DOHH2 (cell line): Measurements from ENCODE around the gene CLEC12A.

Experiments used
- H3F3A ChIP-seq: fragments of 200-600 bp; sonication (generic), shearing (Covaris generic); 2 replicates; pipeline ENCODE4 v1.6.0; 2016; ENCODE audit warnings: antibody characterized with exemption, mild to moderate bottlenecking; ENCODE audit not compliant: control insufficient read depth, insufficient read depth
- H3K27ac ChIP-seq: fragments of 200-600 bp; sonication (generic); 2 replicates; pipeline ENCODE4 v1.5.1; 2014; ENCODE audit warnings: low read depth, mild to moderate bottlenecking, low read length, moderate library complexity
- H3K27me3 ChIP-seq: fragments of 200-600 bp; sonication (generic); 2 replicates; pipeline ENCODE4 v1.6.1; 2014; ENCODE audit warnings: mild to moderate bottlenecking, low read length, mixed read lengths; ENCODE audit not compliant: control insufficient read depth
- H3K36me3 ChIP-seq: fragments of 200-600 bp; sonication (generic); 2 replicates; pipeline ENCODE4 v1.6.1; 2014; ENCODE audit warnings: mild to moderate bottlenecking, low read length, moderate library complexity, mixed read lengths; ENCODE audit not compliant: control insufficient read depth
- H3K4me1 ChIP-seq: fragments of 200-600 bp; sonication (generic); 2 replicates; pipeline ENCODE4 v1.6.1; 2014; ENCODE audit warnings: mild to moderate bottlenecking, low read length, mixed read lengths; ENCODE audit not compliant: control insufficient read depth
- H3K4me2 ChIP-seq: fragments of 200-600 bp; sonication (generic); 2 replicates; pipeline ENCODE4 v1.6.0; 2014; ENCODE audit warnings: mild to moderate bottlenecking, low read length, moderate library complexity
- H3K4me3 ChIP-seq: fragments of 200-600 bp; sonication (generic); 2 replicates; pipeline ENCODE4 v1.5.1; 2014; ENCODE audit warnings: mild to moderate bottlenecking, low read length, mixed read lengths
- H3K79me2 ChIP-seq: fragments of 200-600 bp; sonication (generic); 2 replicates; pipeline ENCODE4 v1.6.1; 2014; ENCODE audit warnings: mild to moderate bottlenecking, low read length, mixed read lengths; ENCODE audit not compliant: control insufficient read depth
- H3K9me2 ChIP-seq: fragments of 200-600 bp; sonication (generic); replicated peaks from 2 replicates; pipeline ENCODE4 v1.6.1; 2014; ENCODE audit warnings: mild to moderate bottlenecking, low read length, mixed read lengths; ENCODE audit not compliant: control insufficient read depth
- H3K9me3 ChIP-seq: fragments of 200-600 bp; sonication (generic); 2 replicates; pipeline ENCODE4 v1.6.1; 2014; ENCODE audit warnings: antibody characterized with exemption, low read length, mixed read lengths; ENCODE audit not compliant: control insufficient read depth, insufficient read depth
- H4K20me1 ChIP-seq: fragments of 200-600 bp; sonication (generic); 2 replicates; pipeline ENCODE4 v1.6.0; 2014; ENCODE audit warnings: low read depth, mild to moderate bottlenecking, antibody characterized with exemption, low read length, moderate library complexity; ENCODE audit not compliant: control insufficient read depth, insufficient read depth
- CTCF ChIP-seq: fragments of 200-600 bp; sonication (generic); IDR thresholded peaks from one replicate; pipeline ENCODE4 v1.5.1; 2014; ENCODE audit warnings: antibody characterized with exemption, mild to moderate bottlenecking, low read depth, low read length; ENCODE audit not compliant: poor library complexity, severe bottlenecking
- EZH2phosphoT487 ChIP-seq: fragments of 200-600 bp; sonication (generic); IDR thresholded peaks from 2 replicates; pipeline ENCODE4 v1.6.1; 2017; ENCODE audit warnings: borderline replicate concordance, mild to moderate bottlenecking, antibody characterized with exemption, low read length, moderate library complexity, mixed read lengths

CLEC12A gene

GRCh38 chr12:9992296-9992695 is 21.1 kb downstream of the CLEC12A start:
- H3K79me2 ChIP-seq, result no peaks in the 10 kb centered on the region
- H3K27ac ChIP-seq, result no peak overlapping the region
- H4K20me1 ChIP-seq, result no peaks in the 10 kb centered on the region
- H3F3A ChIP-seq, result no peaks in the 10 kb centered on the region
- peak overlapping the region; percentile 29 for H3K4me2 ChIP-seq
- H3K36me3 ChIP-seq, result no peaks in the 10 kb centered on the region
- no peaks in the 10 kb centered on the region for H3K9me3 ChIP-seq
- TF ChIP-seq EZH2phosphoT487 (no peak), CTCF (no peak)
- peaks cover 11% of the 10 kb centered on the region for H3K4me1 ChIP-seq
- H3K4me3 ChIP-seq, result no peak overlapping the region
- no peaks in the 10 kb centered on the region for H3K9me2 ChIP-seq
- peaks cover 12% of the 10 kb centered on the region; the same call in 1 of the 2 replicates for H3K27me3 ChIP-seq

GRCh38 chr12:9999016-9999415 is 27.8 kb downstream of the CLEC12A start, which contains the start of gene CLEC1B:
Gene CLEC1B, minus strand, starts transcription at chr12:9999121. Its CDS starts 21 bp downstream, at chr12:9999100.
- H3F3A ChIP-seq, result no peaks in the 10 kb centered on the region
- peaks cover 22% of the 10 kb centered on the region; the same call in 1 of the 2 replicates for H3K27me3 ChIP-seq
- H3K9me2 ChIP-seq, result no peaks in the 10 kb centered on the region
- no peak within 1 kb of the TSS for H3K4me3 ChIP-seq
- no peaks in the 10 kb centered on the region for H3K36me3 ChIP-seq
- TF ChIP-seq EZH2phosphoT487 (no peak), CTCF (no peak)
- H4K20me1 ChIP-seq, result no peaks in the 10 kb centered on the region
- H3K27ac ChIP-seq, result no peak within 1 kb of the TSS
- no peaks in the 10 kb centered on the region for H3K4me1 ChIP-seq
- H3K4me2 ChIP-seq, result no peak within 1 kb of the TSS
- no peaks in the 10 kb centered on the region for H3K79me2 ChIP-seq
- no peaks in the 10 kb centered on the region for H3K9me3 ChIP-seq

GRCh38 chr12:10001171-10001776 is 30.1 kb downstream of the CLEC12A start:
- no peak for TF ChIP-seq EZH2phosphoT487
- no peak for TF ChIP-seq CTCF

More at GRCh38 chr12:10001171-10001776, 30.1 kb downstream of the CLEC12A start:
- Histone ChIP-seq H3K4me2 (no peak overlapping the region), H3K9me3 (no peaks in the 10 kb centered on the region), H4K20me1 (no peaks in the 10 kb centered on the region), H3K27me3 (peaks cover 16% of the 10 kb centered on the region; the same call in 1 of the 2 replicates), H3K36me3 (no peaks in the 10 kb centered on the region), H3K4me3 (no peak overlapping the region), H3K9me2 (no peaks in the 10 kb centered on the region), H3K79me2 (no peaks in the 10 kb centered on the region), H3K4me1 (no peaks in the 10 kb centered on the region), H3K27ac (no peak overlapping the region), H3F3A (no peaks in the 10 kb centered on the region)
